ENCODE data around the gene LRP1B.
"Not testable (repeated sequence)": the region's sequence is repeated elsewhere in the genome, so short reads cannot be mapped to it uniquely, and the experiment has no call there.

Gene LRP1B

DNA sequence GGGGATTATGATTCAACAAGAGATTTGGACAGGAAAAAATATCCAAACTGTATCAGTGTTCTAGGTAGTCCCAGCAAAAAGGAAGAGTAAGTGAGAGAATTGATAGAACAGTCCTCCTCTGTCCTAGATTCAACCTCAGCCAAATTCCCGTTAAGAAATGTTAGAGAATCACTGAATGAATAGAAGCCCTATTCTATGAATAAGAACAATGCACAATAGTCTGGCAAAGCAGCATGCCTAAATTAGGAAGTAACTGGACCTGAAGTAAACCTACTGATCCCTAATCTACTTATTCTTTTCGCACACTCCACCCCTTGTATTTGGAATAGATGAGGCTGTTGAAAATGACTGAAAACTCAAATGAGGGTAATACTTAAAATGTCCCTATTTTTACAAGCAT, 1665.5 kb downstream of the LRP1B start:
- no peak for DNase-seq

DNA sequence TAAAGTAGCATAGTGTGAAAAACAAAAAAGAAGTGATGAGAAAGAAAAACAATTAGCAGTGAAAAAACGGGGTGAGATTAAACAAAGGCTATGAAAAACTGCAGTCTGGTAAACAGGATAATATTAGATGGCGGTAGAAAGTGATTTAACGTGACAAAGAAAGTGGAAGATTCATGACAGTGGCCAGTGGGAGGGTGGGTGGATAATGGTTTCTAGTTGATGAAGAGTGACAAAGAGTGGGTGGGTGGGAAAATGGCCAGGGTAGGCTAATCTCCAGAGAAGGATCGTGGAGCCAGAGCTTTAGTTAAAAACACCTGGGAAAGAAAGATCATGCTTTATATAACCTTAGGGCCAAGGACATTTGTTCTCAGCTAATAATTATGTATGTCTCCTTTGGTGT, 1667.8 kb downstream of the LRP1B start:
- no peak for DNase-seq

DNA sequence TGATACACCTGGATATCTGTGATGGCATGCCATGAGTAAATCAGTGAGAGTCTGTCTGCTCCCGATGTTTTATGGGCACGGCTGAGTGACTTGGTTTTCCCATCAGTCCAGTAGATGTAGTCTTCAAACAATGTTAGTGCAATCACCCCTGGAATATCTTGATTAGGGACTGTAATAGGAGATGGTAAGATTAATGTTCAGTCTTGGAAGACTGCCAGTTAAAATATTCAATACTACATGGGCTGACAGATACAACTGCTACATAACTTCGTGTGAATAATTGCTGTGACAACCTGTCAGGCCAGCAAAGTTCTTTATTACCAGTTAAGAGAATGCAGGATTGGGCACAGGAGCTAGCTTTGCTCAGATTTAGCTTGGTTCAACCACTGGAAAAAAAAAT, 1673.3 kb downstream of the LRP1B start:
- DNase-seq = no peak

DNA sequence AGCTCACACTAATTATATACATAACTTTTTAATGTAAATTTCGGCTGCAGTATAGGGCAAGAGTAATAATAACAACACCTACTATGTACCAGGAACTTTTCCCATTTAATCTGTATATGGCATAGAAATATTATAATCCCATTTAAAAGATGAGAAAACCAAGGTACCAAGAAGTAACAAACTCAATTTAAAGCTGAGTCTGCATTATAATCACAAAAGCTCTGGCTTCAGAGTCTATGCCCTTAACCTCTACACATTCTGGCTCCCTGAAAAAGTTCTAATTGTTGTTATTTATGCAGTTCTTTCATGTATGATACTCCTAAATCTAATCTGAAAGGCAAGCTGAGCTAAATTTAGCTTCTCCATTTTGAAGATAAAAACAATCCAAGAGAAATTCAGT, 1675.5 kb downstream of the LRP1B start:
- DNase-seq = no peak

DNA sequence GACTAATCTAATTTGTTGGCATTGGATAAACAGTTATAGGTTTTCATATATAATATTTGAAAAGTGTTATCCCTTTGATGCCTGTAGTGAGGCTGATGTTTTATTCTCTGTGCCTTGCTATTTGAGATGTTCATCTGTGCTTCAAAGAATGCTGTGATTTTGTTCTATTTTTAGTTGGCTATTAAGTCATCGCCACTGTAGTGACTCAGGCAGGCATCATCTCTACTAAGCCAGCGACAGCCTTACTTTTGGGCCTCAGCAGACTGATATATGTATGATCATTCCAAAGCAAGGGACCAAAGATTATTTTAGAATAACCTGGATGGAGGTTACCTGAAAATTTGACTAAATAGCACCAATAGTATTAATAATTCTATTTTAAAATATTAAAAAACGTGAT, 1676.1 kb downstream of the LRP1B start:
- no peak for DNase-seq

DNA sequence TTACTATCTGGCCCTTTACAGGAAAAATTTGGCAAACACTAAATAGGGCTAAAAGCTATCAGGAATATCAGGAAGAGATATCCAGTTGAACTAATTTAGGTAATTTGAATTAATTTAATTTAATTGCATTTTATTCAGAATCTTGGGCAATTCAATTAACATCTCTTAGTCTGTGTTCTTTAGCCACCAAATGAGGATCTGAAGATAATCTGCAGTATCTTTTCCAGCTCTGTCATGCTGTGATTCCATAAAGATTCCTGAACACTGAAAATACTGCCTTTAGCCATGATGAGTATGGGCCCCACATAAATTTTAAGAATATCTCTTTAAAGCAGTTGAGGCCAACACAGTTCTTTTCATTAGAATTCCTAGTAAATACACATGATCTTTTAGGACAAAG, 1679.5 kb downstream of the LRP1B start:
- DNase-seq = no peak

DNA sequence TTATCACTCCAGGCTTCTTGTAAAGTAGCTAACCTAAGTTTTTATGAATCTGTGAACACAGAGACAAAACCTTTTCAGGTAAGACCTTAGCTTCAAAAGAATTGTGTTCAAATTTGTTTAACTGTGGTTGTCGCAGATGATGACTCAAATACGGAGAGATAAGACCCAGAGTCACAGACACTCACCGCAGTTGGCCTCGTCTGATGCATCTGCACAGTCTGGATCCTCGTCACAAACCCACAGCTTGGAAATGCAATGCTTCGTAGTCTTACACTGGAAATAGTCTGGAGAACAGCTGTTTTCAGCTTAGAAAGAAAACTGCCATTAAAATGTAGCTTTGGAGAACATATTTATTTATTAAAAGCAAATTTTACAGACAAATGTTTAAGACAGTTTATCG, 1688.5 kb downstream of the LRP1B start:
- no peak for DNase-seq

DNA sequence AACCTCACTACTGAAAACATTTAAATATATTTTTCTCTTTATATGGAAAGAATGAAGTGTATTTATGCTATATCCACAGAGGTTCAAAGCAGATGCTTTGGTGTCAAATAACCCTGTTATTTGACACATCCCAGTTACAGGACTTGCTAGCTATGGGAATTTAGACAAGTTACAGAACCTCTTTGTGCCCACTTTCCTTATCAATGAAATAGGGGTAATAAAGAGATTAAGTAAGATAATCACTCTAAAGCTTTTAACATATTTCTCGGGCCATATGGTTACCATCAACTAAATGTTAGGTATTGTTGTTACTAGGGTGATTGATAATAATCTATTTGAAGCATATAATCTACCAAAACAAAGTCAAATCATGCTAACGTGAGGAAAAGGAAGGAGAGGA, 1690.0 kb downstream of the LRP1B start:
- DNase-seq = no peak

DNA sequence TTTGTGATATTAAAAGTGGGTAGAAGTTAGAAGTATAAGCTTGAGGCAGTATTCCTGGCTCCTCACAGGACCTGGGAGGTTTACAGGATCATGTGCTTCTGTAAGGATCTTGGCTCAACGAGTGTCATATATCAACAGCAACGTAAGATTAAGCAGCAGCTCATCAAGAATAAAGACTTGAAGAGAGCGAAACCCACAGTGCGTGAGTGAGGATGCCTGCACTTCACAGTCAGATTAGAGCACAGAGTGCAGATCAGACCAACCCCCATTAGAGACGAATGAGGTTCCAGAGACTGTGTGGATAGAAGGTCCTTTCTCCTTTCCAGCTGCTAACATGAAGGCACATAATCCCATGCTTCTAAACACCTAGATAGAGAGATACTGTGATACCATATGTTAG, 1693.9 kb downstream of the LRP1B start:
- DNase-seq = no peak

DNA sequence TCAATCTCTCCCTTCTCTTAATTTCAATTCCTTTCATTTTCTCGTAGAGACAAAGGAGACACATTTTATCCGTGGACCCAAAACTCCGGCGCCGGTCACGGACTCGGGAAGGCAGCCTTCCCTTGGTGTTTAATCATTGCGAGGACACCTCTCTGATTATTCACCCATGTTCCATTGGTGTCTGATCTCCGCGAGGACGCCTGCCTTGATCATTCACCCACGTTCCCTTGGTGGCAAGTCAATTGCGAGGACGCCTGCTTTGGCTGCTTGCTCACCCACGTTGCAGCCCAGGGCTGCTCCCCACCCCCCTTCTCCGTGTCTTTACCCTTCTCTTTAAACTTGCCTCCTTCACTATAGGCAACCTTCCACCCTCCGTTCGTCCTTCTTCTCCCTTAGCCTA, 1703.8 kb downstream of the LRP1B start:
- DNase-seq = not testable (repeated sequence)

DNA sequence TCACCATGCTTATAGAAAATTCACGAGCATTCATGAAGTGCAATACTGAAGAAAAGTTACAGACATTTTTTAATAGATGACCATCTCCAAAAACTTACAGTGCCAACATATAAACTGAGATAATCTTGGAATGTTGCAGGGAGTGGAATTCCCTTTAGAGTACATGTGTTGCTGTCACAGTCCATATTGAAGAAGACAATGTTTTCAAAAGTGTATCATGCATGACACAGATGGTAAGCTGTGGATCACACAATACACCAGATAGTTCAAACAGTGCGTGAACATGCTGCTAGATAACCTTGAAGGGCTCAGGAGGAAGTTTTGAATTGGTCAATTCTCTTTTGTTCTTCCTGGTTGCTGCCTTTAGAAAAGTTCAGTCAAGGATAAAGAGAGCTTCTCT, 1706.3 kb downstream of the LRP1B start:
- DNase-seq = no peak

DNA sequence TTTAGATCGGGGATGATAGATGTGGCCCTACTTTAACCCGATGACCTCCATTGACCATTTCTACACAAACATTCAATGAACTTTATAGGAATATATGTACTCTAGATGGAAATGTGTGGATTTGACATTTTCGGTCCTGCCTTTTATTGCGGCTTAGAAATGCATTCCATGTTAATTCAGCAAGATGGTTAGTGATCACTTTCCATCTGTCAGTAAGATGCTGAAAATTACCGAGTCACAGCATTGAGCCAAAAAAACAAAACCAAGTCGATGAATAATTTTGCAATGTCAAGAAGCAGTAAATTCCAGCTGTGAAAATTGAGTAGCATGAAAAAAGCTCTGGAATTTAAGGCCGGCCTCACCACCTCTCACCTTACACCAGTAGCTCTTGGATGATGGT, 1708.1 kb downstream of the LRP1B start:
- no peak for DNase-seq

DNA sequence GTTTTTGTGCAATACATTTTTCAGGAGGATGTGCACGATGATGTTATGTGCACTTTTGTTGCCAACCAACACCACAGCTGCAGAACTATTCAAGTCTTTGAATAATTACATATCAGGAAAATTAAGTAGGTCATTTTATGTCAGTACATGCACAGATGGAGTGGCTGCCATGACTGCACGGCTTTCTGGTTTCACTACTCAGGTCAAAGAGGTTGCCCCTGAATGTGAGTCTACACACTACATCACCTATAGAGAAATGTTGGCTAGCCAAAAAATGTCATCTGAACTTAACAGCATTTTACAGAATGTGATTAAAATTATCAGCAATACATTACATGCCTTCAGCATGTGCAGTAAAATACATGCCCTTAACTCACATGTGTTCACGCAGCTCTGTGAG, 1713.3 kb downstream of the LRP1B start:
- no peak for DNase-seq

DNA sequence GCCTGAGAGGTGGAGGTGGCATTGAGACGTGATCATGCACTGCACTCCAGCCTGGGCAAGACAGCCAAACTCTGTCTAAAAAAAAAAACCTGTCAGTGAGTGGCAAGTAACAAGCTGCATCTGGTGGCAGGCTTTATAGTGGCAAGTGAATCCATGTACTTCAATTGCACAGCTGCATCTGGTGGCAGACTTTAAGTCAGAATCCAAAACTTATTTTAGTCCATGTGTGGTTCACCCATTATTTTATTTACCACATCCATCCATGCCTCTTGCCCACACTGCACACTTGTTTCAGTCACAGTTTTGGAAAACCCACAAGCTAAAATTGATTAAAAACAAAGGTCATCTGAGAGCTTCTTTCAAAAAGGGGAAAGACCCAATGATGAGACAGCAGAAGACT, 1714.2 kb downstream of the LRP1B start:
- no peak for DNase-seq

DNA sequence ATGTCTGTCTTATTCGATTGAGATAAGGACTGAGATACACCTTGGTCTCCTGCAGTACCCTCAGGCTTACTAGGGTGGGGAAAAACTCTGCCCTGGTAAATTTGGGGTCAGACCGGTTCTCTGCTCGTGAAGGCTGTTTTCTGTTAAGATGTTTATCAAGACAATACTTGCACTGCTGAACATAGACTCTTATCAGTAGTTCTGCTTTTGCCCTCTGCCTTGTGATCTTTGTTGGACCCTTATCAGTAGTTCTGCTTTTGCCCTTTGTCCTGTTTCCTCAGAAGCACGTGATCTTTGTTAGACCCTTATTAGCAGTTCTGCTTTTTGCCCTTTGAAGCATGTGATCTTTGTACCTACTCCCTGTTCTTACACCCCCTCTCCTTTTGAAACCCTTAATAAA, 1715.8 kb downstream of the LRP1B start:
- not testable (repeated sequence) for DNase-seq

DNA sequence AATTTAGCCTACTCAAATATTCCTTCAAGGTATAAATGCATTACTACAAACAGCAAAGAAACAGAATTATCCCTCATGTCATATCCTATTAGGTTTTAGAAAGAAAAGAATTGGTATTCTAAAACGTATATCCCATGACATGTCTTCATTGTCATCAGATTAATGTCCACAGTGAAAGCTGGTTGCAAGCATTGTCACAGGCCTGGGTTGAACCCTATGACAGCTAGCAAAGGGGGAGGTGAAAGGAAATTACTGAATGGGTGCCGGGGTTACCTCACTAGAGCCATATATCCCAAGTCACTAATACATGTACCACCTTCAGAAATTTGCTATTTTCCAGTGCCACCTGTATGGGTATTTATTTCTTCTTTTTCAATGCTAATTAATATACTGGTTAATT, 1720.1 kb downstream of the LRP1B start:
- DNase-seq = no peak

DNA sequence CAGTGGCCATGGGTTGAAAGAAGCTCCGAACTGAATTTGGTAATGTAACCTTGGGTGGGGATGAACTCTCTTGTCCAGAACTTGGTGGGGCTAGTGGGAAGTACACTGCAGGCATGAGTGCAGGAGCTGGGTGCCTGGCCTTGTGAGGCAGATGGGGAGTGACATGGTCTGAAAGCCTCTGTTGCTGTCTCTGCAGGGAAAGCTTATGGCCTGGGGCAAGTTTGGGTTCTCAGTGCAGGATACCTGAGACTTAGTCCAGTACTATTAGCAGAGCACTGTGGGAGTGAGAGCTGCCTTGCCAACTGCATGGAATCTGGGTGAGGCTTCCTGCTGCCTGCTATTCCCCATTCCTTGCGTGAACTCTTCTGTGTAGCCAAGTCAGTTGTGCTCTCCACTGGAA, 1729.8 kb downstream of the LRP1B start:
- no peak for DNase-seq

DNA sequence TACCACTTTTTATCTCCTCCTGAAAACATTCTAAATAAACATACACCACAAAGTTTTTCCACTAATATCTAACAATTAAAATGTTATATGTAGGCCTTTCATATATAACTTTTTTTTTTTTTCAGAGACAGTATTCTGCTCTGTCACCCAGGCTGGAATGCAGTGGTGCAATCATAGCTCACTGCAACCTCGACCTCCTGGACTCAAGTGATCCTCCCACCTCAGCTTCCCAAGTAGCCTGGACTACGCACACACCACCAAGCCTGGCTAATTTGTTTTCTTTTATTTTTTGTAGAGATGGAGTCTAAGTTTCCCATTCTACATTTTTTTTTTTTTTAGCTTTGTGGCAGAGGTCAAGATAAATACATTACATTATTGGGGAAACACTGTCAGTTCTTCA, 1738.0 kb downstream of the LRP1B start:
- no peak for DNase-seq

DNA sequence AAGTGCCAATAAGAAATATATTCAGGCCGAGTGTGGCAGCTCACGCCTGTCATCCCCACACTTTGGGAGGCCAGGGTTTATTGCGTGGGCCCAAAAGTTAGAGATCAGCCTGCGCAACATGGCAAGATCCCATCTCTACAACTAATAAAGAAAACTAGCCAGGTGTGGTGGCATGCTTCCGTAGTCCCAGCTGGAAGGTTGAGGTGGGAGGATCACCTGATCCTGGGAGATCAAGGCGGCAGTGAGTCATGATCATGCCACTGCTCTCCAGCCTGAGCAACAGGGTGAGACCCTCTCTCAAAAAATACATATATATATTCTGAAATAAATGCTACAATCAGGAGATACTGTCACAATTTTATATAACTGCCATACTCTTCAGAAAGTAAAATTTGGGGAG, 1745.9 kb downstream of the LRP1B start:
- DNase-seq = no peak

DNA sequence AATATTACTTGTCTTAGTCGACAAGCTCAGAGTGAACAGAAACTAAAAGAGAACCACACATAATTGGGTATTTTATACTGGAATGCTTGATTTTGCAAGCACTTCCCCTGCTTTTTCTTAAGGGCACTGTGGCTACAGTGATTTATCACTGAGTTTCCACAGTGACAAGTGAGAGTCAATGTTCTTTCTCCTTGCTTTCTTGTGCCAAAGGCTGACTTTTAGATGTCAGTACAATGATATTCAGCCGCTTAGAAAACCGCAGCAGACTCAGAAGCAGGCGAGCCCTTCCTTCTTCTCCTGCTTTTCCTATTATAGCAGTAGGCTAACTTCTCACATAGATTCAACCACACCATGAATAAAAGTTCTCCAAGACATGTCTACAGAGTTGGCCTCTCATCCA, 1747.0 kb downstream of the LRP1B start:
- no peak for DNase-seq

DNA sequence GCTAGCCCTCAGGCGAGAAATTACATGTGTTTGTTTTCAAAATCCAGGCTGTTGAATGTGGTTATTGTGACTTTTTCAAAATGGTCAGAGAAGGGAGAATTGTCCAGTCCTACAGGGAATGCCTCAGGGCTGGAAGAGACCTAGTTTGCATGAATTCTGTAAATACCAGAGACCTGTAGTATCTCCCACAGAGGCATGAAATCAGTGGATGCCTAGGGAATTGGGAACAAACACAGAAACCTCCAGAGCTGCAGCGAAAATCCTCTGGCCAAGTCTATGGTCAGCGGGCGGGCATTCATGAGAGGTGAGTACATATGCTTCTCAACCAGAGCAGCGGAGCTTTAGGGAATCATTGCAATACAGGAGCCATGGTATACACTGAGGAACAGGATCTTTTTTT, 1754.1 kb downstream of the LRP1B start:
- DNase-seq = no peak

DNA sequence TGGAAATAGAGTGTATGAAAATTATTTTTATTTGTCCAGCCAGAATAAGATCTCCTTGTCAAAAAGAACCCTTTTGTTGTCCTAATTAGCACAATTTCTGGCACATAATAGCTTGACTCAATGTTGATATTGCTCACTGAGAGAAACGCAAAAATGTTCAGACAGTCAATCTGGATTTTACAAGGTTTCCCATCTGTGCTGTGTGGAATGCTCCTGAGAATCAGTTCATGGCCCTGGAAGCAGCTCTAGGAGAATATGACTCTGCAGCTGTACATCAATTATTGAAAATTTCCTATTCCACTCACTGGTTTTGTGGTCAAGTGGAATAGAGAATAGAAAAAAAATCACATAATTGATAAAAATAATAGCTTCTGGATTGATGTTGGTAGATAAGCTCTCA, 1767.7 kb downstream of the LRP1B start:
- DNase-seq = no peak

DNA sequence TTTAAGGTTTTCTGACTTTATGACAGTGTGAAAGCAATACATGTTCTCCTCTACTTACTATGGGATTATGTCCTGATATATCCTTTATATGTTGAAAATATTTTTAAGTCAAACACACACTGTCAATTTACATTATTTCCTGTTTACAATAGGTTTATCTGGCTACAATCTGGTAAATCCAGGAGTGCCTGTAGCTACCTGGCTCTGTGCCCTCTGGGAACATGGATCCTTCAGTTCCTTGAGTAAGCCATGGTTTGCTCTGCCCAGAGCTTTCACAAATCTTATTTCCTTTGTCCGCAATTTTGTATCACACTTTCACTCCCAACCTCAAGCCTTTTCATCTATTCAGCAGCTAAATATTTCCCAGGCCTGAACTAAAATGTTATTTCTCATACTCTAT, 1768.5 kb downstream of the LRP1B start:
- no peak for DNase-seq

DNA sequence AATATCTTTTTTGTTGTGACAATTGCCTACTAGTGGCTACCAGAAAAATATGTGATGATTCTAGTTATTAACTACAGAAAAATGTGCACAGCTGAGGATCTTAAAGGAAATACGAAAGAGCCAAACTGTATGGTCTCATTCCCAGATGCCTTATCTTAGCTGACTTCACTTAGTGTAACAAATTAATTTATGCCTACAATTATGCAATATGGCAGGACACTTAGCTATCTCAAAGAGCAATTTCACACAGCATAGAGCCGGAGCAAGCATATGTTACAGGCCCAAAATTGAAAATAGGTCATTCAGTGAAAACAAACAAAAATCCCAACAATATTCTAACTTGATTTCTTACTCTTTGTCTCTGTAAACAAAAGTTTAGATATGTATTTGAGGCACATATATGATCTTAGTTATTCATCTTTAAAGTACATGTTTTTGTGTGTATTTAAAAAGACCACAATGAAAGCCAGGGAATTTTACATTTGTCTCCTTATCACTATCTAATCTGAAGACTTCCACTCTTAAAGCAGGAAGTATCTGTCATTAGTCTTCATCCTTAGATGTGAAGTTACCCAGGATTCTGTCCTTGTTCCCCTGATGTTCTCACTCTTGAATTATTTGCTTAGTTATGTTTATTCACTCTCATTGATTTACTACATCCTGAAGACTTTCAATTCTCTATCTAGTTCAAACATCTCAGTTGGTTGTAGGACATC, 1771.6 kb downstream of the LRP1B start:
- no peak for DNase-seq

DNA sequence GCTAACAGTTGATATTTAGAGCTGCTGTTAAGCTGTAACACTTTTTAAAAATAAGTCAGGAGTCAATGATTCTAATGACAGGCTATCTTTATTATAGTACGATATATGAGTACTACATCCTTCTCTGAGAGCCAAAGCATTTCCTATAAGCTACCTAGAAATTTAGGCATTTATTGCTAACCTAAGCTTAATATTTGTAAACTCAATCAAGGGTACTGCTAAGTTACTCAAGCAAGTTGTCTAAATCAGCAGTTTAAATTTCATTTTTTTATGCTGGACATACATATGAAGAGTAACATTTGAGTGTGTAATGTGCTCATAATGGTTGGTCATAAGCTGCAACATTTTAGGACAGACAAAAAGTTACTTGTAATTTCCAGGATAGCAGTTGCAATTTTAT, 1774.1 kb downstream of the LRP1B start:
- no peak for DNase-seq

Measured in stimulated activated CD4-positive, alpha-beta T cell treated with anti-CD3 and anti-CD28 coated beads, Interleukin-2, amount 100 ng/mL, for 48 hours (primary cell).